ENCODE data around the gene ABHD14A.

ABHD14A gene

GRCh38 chr3:51983578-51984268, 8.9 kb downstream of the ABHD14A start:
- Histone ChIP-seq H3K79me2 (ENCODE audit: insufficient read depth, low read length) (peaks cover 17% of the 10 kb centered on the region), H3K9me3 (ENCODE audit: insufficient read depth, low read length, severe bottlenecking) (no peaks in the 10 kb centered on the region), H3K27me3 (ENCODE audit: insufficient read depth, low read length, poor library complexity) (no peaks in the 10 kb centered on the region), H3K27ac (ENCODE audit: low read length) (peak overlapping the region; percentile 84), H3K4me3 (ENCODE audit: low read depth in 1 of 2, low read length in 2 of 2) (peak overlapping the region; percentile 27 to 77), H3K4me1 (ENCODE audit: insufficient read depth, low read length) (peaks cover 36% of the 10 kb centered on the region), H3K4me2 (ENCODE audit: insufficient read depth, low read length) (peak overlapping the region; percentile 97), H2AFZ (ENCODE audit: low read depth, low read length) (peak overlapping the region; percentile 81), H3K36me3 (ENCODE audit: insufficient read depth, low read length) (peaks cover 12% of the 10 kb centered on the region; the same call in 1 of the 2 replicates), H3K9ac (ENCODE audit: low read depth, low read length) (peak overlapping the region; percentile 66), H4K20me1 (ENCODE audit: insufficient read depth, low read length) (peaks cover 2% of the 10 kb centered on the region; the same call in 1 of the 2 replicates)
- ATAC-seq (ENCODE audit: insufficient read depth, low read depth): no peak
- no peak for DNase-seq
- no peak for TF ChIP-seq EZH2 (IDR thresholded peaks at IDR 0.05; ENCODE audit: borderline replicate concordance, low read depth, low read length, severe bottlenecking)
- TF ChIP-seq CTCF (IDR thresholded peaks at IDR 0.05; ENCODE audit: borderline replicate concordance, extremely low read depth, low read length, poor library complexity, severe bottlenecking): no peak

DNA sequence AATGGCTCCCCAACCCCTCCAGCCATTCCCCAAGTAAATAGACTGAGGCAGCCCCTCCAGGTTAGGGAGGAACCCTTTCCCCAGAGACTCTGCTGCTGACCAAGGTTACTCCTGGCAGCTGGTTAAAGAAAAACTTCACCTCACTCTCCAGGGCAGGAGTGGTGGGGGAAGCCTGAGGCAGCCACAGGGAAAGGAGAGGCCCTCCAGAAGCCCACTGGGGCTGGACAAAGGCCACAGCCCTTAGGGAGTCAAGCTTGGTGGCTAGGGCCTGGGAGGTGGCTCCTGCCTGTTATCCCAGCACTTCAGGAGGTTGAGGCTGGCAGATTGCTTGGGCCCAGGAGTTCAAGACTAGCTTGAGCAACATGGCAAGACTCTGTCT, 9.4 kb downstream of the ABHD14A start:
- Histone ChIP-seq H3K9ac (ENCODE audit: low read depth, low read length) (peak overlapping the region; percentile 66), H3K4me3 (ENCODE audit: low read depth in 1 of 2, low read length in 2 of 2) (peak overlapping the region in 1 of 2 experiments; percentile 77; a peak in 1 of 4 replicates), H3K9me3 (ENCODE audit: insufficient read depth, low read length, severe bottlenecking) (no peaks in the 10 kb centered on the region), H3K79me2 (ENCODE audit: insufficient read depth, low read length) (peaks cover 17% of the 10 kb centered on the region), H3K36me3 (ENCODE audit: insufficient read depth, low read length) (peaks cover 12% of the 10 kb centered on the region; the same call in 1 of the 2 replicates), H3K27me3 (ENCODE audit: insufficient read depth, low read length, poor library complexity) (no peaks in the 10 kb centered on the region), H4K20me1 (ENCODE audit: insufficient read depth, low read length) (peaks cover 8% of the 10 kb centered on the region; the same call in 1 of the 2 replicates), H3K4me2 (ENCODE audit: insufficient read depth, low read length) (peak overlapping the region; percentile 97), H2AFZ (ENCODE audit: low read depth, low read length) (no peak overlapping the region), H3K4me1 (ENCODE audit: insufficient read depth, low read length) (peaks cover 36% of the 10 kb centered on the region), H3K27ac (ENCODE audit: low read length) (peak overlapping the region; percentile 84)
- ATAC-seq (ENCODE audit: insufficient read depth, low read depth) (no peak), DNase-seq (no peak)
- TF ChIP-seq CTCF (IDR thresholded peaks at IDR 0.05; ENCODE audit: borderline replicate concordance, extremely low read depth, low read length, poor library complexity, severe bottlenecking) (no peak), EZH2 (IDR thresholded peaks at IDR 0.05; ENCODE audit: borderline replicate concordance, low read depth, low read length, severe bottlenecking) (no peak)

DNA sequence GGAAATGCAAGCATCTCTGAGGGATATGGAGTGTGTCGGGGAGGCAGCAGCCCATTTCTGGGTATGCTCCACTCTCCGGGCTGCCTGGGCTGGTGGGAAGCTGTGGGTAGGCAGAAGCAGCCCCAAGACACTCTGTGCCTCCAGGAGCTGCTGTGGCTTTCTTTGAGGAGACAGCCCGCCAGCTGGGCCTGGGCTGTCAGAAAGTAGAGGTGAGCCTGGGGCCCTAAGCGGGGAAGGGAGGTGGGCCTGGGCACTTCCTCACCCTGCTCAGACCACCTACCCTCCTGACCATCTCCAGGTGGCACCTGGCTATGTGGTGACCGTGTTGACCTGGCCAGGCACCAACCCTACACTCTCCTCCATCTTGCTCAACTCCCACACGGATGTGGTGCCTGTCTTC, 10.2 kb downstream of the ABHD14A start:
- Histone ChIP-seq H3K4me3 (ENCODE audit: low read depth in 1 of 2, low read length in 2 of 2) (no peak overlapping the region), H3K79me2 (ENCODE audit: insufficient read depth, low read length) (peaks cover 17% of the 10 kb centered on the region), H3K27me3 (ENCODE audit: insufficient read depth, low read length, poor library complexity) (no peaks in the 10 kb centered on the region), H3K36me3 (ENCODE audit: insufficient read depth, low read length) (peaks cover 12% of the 10 kb centered on the region), H2AFZ (ENCODE audit: low read depth, low read length) (no peak overlapping the region), H3K27ac (ENCODE audit: low read length) (peak overlapping the region; percentile 30; the same call in 1 of the 2 replicates), H4K20me1 (ENCODE audit: insufficient read depth, low read length) (peaks cover 11% of the 10 kb centered on the region; the same call in 1 of the 2 replicates), H3K4me2 (ENCODE audit: insufficient read depth, low read length) (no peak overlapping the region), H3K9me3 (ENCODE audit: insufficient read depth, low read length, severe bottlenecking) (no peaks in the 10 kb centered on the region), H3K4me1 (ENCODE audit: insufficient read depth, low read length) (peaks cover 36% of the 10 kb centered on the region), H3K9ac (ENCODE audit: low read depth, low read length) (no peak overlapping the region)
- ATAC-seq (ENCODE audit: insufficient read depth, low read depth) (no peak), DNase-seq (no peak)
- TF ChIP-seq CTCF (IDR thresholded peaks at IDR 0.05; ENCODE audit: borderline replicate concordance, extremely low read depth, low read length, poor library complexity, severe bottlenecking) (no peak), EZH2 (IDR thresholded peaks at IDR 0.05; ENCODE audit: borderline replicate concordance, low read depth, low read length, severe bottlenecking) (no peak)

Measured in DND-41 (cell line).